ENCODE data around the gene ZCCHC14. TPM values are rescaled to one million over a fixed set of nuclear protein-coding genes. Genes with fewer than 3 reads are reported as not detected.
"Not testable (repeated sequence)": the region's sequence is repeated elsewhere in the genome, so short reads cannot be mapped to it uniquely, and the experiment has no call there.

The ZCCHC14 gene
- total RNA-seq, 1 experiment from 2014 or later: 30.3 TPM

DNA sequence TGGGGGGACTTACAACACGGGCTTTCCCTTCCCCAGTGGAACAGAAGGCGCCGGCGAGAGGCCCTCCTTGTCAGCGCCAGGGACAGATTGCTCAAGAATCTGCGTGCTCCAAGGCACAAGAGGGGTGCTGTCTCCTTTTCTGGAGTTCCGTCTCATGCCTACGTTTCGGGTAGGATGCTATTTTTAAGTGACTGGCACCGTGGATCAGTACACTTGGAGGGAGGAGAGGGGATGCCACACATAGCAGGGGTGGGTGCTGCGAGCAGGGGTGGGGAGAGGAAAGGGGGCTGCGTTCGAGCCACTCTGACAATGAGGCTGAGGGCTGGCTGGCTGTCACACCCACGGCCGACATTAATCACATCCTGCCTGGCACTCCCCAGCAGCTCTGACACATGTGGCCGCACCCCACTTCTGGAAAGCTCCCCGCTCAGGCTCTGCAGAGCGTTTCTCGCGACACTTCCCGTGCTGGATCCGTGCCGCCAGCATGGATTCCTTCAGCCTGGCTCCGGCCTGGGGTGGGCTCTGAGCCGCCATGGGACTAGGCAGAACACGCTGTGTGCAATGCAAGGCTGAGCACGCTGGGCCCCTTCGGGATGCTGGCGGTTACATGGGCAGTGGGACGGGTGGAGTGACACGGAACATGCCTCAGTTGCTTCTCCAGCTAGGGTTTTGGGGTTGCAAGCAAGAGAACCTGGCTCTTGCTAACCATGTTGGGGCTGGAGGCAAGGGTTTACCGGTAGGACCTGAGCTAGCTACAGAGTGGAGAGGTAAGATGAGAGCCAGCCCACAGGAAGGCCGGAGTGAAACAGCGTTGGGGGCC is 25.0 kb upstream of the ZCCHC14 start:
- CTCF ChIA-PET; intact Hi-C loops (cut with micrococcal nuclease; ENCODE audit: unreplicated experiment); H3K9me3 ChIP-seq (ENCODE audit: low read depth, low read length, poor library complexity, severe bottlenecking); H3K4me3 ChIP-seq (ENCODE audit: low read depth, low read length, poor library complexity, severe bottlenecking); H3K36me3 ChIP-seq (ENCODE audit: insufficient read depth, low read length, poor library complexity, severe bottlenecking); H3K27me3 ChIP-seq (replicated peaks; ENCODE audit: insufficient read depth, low read depth, low read length, poor library complexity); DNase-seq (ENCODE audit: low spot score); BruUV-seq (replicated peaks); H3K4me1 ChIP-seq (ENCODE audit: insufficient read depth, low read length, poor library complexity, severe bottlenecking); POLR2A ChIA-PET (ENCODE audit: low non-redundant PET); H3K27ac ChIP-seq (ENCODE audit: low read depth, low read length, poor library complexity, severe bottlenecking): not testable (repeated sequence)

DNA sequence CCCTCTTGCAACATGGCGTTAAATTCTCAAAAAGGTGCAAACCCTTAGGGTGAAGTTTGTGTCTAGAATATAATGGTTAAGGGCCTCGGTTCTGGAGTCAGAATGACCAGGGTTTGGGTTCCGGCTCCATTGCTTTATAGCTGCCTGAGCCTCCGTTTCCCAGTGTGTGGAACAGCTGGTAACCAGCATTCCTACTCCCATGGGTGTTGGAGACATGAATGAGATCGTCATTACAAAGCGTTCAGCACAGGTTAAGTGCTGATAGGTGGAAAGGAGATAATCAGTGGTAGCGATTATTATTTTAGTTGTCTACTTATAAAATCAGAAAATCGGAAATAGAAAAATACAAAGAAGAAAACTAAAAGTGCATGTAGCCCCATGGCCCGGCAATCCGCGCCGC is 23.5 kb upstream of the ZCCHC14 start:
- BruUV-seq (replicated peaks): no TSS peak
- ChIA-PET POLR2A (ENCODE audit: low non-redundant PET) (no interaction called here), CTCF (no interaction called here)
- no peak for DNase-seq (ENCODE audit: low spot score)
- H3K36me3 ChIP-seq (ENCODE audit: insufficient read depth, low read length, poor library complexity, severe bottlenecking): no peaks in the 10 kb centered on the region
- H3K4me1 ChIP-seq (ENCODE audit: insufficient read depth, low read length, poor library complexity, severe bottlenecking): no peaks in the 10 kb centered on the region
- intact Hi-C loops (cut with micrococcal nuclease; ENCODE audit: unreplicated experiment): no loop called here
- H3K4me3 ChIP-seq (ENCODE audit: low read depth, low read length, poor library complexity, severe bottlenecking): no peak overlapping the region
- no peaks in the 10 kb centered on the region for H3K27me3 ChIP-seq (replicated peaks; ENCODE audit: insufficient read depth, low read depth, low read length, poor library complexity)
- H3K27ac ChIP-seq (ENCODE audit: low read depth, low read length, poor library complexity, severe bottlenecking): no peak overlapping the region
- TF ChIP-seq, protein P1, sequence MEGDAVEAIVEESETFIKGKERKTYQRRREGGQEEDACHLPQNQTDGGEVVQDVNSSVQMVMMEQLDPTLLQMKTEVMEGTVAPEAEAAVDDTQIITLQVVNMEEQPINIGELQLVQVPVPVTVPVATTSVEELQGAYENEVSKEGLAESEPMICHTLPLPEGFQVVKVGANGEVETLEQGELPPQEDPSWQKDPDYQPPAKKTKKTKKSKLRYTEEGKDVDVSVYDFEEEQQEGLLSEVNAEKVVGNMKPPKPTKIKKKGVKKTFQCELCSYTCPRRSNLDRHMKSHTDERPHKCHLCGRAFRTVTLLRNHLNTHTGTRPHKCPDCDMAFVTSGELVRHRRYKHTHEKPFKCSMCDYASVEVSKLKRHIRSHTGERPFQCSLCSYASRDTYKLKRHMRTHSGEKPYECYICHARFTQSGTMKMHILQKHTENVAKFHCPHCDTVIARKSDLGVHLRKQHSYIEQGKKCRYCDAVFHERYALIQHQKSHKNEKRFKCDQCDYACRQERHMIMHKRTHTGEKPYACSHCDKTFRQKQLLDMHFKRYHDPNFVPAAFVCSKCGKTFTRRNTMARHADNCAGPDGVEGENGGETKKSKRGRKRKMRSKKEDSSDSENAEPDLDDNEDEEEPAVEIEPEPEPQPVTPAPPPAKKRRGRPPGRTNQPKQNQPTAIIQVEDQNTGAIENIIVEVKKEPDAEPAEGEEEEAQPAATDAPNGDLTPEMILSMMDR (conservative IDR thresholded peaks at IDR 0.05; ENCODE audit: low read depth, low read length): no peak
- no peak for TF ChIP-seq EZH2 (IDR thresholded peaks at IDR 0.05; ENCODE audit: borderline replicate concordance, low read depth, low read length, poor library complexity, severe bottlenecking)
- no peaks in the 10 kb centered on the region for H3K9me3 ChIP-seq (ENCODE audit: low read depth, low read length, poor library complexity, severe bottlenecking)

DNA sequence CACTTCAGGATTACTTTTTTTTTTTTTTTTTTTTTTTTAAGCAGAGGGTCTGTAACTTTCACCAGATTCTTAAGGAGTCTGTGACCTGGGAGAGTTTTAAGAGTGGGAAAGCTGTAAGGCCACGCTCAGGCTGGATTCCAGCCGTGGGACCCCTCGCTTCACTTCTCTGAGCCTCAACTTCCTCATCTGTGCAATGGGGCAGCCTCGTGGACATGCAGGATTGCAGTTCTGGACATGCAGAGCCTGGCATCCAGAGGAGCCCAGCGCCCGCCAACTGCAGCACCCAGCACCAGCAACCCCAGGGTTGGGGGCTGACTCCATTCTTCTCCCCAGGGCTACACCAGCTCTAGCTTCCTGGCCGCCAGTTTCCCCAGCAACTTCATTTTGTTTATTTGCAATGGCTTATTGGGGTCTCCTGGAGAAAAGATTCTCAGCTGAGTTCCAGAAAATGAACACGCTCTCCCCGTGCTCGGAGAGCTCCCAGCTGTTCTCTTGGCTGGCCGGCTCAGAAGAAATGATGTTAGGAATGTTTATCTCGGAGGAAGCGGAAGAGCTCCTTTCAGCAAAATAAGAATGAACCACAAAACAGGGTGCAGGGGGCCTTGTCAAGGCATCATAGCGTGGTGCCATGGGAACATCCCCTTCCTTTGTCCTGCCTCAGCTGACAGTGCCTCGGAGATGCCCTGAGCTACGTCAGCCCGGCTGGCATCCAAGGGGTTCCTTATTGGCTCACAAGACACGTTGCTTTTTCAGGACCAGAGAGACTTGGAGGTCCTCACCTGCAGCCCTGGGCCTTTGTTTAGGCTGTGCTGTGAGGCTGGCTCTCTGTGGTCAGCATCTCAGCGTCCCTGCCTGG is 22.9 kb upstream of the ZCCHC14 start:
- Histone ChIP-seq H3K4me1 (ENCODE audit: insufficient read depth, low read length, poor library complexity, severe bottlenecking) (no peaks in the 10 kb centered on the region), H3K4me3 (ENCODE audit: low read depth, low read length, poor library complexity, severe bottlenecking) (no peak overlapping the region), H3K27ac (ENCODE audit: low read depth, low read length, poor library complexity, severe bottlenecking) (no peak overlapping the region), H3K9me3 (ENCODE audit: low read depth, low read length, poor library complexity, severe bottlenecking) (no peaks in the 10 kb centered on the region), H3K36me3 (ENCODE audit: insufficient read depth, low read length, poor library complexity, severe bottlenecking) (no peaks in the 10 kb centered on the region), H3K27me3 (replicated peaks; ENCODE audit: insufficient read depth, low read depth, low read length, poor library complexity) (no peaks in the 10 kb centered on the region)
- POLR2A ChIA-PET (ENCODE audit: low non-redundant PET): no interaction called here
- no TSS peak for BruUV-seq (replicated peaks)
- intact Hi-C loops (cut with micrococcal nuclease; ENCODE audit: unreplicated experiment): no loop called here
- no peak for TF ChIP-seq EZH2 (IDR thresholded peaks at IDR 0.05; ENCODE audit: borderline replicate concordance, low read depth, low read length, poor library complexity, severe bottlenecking)
- TF ChIP-seq, protein P1 (conservative IDR thresholded peaks at IDR 0.05; ENCODE audit: low read depth, low read length): no peak
- no peak for DNase-seq (ENCODE audit: low spot score)
- CTCF ChIA-PET: no interaction called here

DNA sequence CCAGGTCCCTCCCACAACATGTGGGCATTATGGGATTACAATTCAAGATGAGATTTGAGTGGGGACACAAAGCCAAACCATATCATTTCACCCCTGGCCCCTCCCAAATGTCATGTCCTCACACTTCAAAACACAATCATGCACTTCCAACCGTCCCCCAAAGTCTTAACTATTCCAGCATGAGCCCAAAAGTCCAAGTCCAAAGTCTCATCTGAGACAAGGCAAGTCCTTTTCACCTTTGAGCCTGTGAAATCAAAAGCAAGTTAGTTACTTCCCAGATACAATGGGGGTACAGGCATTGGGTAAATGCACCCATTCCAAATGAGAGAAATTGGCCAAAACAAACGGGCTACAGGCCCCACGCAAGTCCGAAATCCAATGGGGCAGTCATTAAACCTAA is 17.0 kb upstream of the ZCCHC14 start:
- intact Hi-C loops (cut with micrococcal nuclease; ENCODE audit: unreplicated experiment); DNase-seq (ENCODE audit: low spot score); H3K4me3 ChIP-seq (ENCODE audit: low read depth, low read length, poor library complexity, severe bottlenecking); H3K9me3 ChIP-seq (ENCODE audit: low read depth, low read length, poor library complexity, severe bottlenecking); H3K36me3 ChIP-seq (ENCODE audit: insufficient read depth, low read length, poor library complexity, severe bottlenecking); CTCF ChIA-PET; BruUV-seq (replicated peaks); H3K4me1 ChIP-seq (ENCODE audit: insufficient read depth, low read length, poor library complexity, severe bottlenecking); POLR2A ChIA-PET (ENCODE audit: low non-redundant PET); H3K27me3 ChIP-seq (replicated peaks; ENCODE audit: insufficient read depth, low read depth, low read length, poor library complexity); H3K27ac ChIP-seq (ENCODE audit: low read depth, low read length, poor library complexity, severe bottlenecking): not testable (repeated sequence)
